OCI-LY3 (cell line): Measurements from ENCODE around the gene PLB1.

Source experiments
- CTCF ChIP-seq: fragments of 200-600, 300-600 bp; sonication (generic); IDR thresholded peaks from 2 replicates; pipeline ENCODE4 v1.5.1; 2014; ENCODE audit warnings: antibody characterized with exemption, low read length, low read depth
- EZH2phosphoT487 ChIP-seq: fragments of 200-600 bp; shearing (Covaris generic); IDR thresholded peaks from 2 replicates; pipeline ENCODE4 v1.6.1; 2018; ENCODE audit warnings: antibody characterized with exemption, mixed run types, low read depth

GRCh38 chr2:28544036-28544346 lies 48.1 kb downstream of the PLB1 start:
- TF ChIP-seq EZH2phosphoT487, result no peak
- no peak for TF ChIP-seq CTCF
